OCI-LY1 (cell line): ENCODE results near the gene PIH1D1.

Experiments used
- CTCF ChIP-seq: fragments of 200-600 bp; sonication (generic), shearing (Covaris generic); IDR thresholded peaks from 2 replicates; pipeline ENCODE4 v1.5.1; 2017; ENCODE audit warnings: mild to moderate bottlenecking, antibody characterized with exemption, low read length, moderate library complexity, mixed read lengths
- EZH2 ChIP-seq: fragments of 200-600 bp; sonication (generic), shearing (Covaris generic); IDR thresholded peaks from 2 replicates; pipeline ENCODE4 v1.8.0; 2017; ENCODE audit warnings: borderline replicate concordance, mixed run types, mild to moderate bottlenecking, antibody characterized with exemption, low read length, moderate library complexity, mixed read lengths

DNA sequence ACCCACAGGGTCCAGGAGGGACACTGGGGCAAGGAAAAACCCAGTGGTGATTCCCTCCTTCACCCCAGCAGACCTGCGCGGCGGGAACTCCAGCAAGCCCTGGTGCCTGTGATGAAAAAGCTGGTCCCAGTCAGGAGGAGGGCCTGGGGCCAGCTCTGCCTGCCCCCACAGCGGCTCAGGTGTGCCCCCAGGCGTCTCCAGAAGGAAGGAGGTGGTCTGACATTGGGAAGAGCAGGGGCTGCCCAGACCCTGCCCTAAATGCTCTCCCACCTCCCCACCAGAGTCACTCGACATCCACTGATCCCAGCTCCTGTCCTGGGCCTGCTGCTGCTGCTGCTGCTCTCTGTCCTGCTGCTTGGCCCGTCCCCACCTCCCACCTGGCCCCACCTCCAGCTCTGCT, 34.5 kb downstream of the PIH1D1 start:
- no peak for TF ChIP-seq CTCF
- no peak for TF ChIP-seq EZH2
